Activated CD4-positive, alpha-beta T cell treated with anti-CD3 and anti-CD28 coated beads for 36 hours (primary cell): ENCODE measurements around the gene TMEM140. TPM values are rescaled to one million over a fixed set of nuclear protein-coding genes. Genes with fewer than 3 reads are reported as not detected.
A peak's percentile ranks its signal among the peaks of the same experiment; 100 is the strongest.
"Not testable (repeated sequence)": the region's sequence is repeated elsewhere in the genome, so short reads cannot be mapped to it uniquely, and the experiment has no call there.

Experiments used
- ATAC-seq: fragments of 200-7000 bp; cut with Tn5 transposase; one replicate; pipeline ENCODE4 v1.10.0; 2021; ENCODE audit warnings: mild to moderate bottlenecking, moderate library complexity
- CTCF ChIA-PET: fragments of 350-600 bp; sonication (Branson Sonifier 250); formaldehyde crosslinking; loops from one replicate; lab custom pipeline; 2021; ENCODE audit warnings: antibody characterized with exemption; lab: Charles Lee
- POLR2A ChIA-PET: fragments of 350-600 bp; sonication (Branson Sonifier 250); formaldehyde crosslinking; loops from one replicate; lab custom pipeline; 2021; ENCODE audit warnings: antibody characterized with exemption, inconsistent platforms; lab: Charles Lee
- DNase-seq: peaks from one replicate; pipeline ENCODE4 v3.0.0-alpha.2; 2020
- H3K27ac Mint-ChIP-seq: one replicate; pipeline ENCODE4 v1.8.0; 2021; ENCODE audit warnings: mixed read lengths
- H3K27me3 Mint-ChIP-seq: one replicate; pipeline ENCODE4 v1.8.0; 2021; ENCODE audit warnings: mixed read lengths
- H3K36me3 Mint-ChIP-seq: one replicate; pipeline ENCODE4 v1.8.0; 2021; ENCODE audit warnings: low read depth, mixed read lengths
- H3K4me1 Mint-ChIP-seq: one replicate; pipeline ENCODE4 v1.8.0; 2021; ENCODE audit warnings: mixed read lengths
- H3K4me3 Mint-ChIP-seq: one replicate; pipeline ENCODE4 v1.8.0; 2021; ENCODE audit warnings: mild to moderate bottlenecking, moderate library complexity, mixed read lengths
- H3K9me3 Mint-ChIP-seq: one replicate; pipeline ENCODE4 v1.8.0; 2021; ENCODE audit warnings: low read depth, mixed read lengths
- intact Hi-C, 2 experiments: fragments of 100-400 bp; cut with DNase I in 1 of 2; cut with micrococcal nuclease in 1 of 2; formaldehyde crosslinking; loops; one replicate each; pipeline versions ENCODE4 v1.14.2 to v1.15.1; 2022 to 2024; cut with DNase I, micrococcal nuclease
- total RNA-seq, 2 experiments: library from RNA; stranded (reverse); gene quantifications; one replicate each; pipeline ENCODE4 v1.2.3, GENCODE V29; 2021

Gene TMEM140
- 10 to 100 TPM; 10.8 to 12.1 TPM for total RNA-seq

DNA sequence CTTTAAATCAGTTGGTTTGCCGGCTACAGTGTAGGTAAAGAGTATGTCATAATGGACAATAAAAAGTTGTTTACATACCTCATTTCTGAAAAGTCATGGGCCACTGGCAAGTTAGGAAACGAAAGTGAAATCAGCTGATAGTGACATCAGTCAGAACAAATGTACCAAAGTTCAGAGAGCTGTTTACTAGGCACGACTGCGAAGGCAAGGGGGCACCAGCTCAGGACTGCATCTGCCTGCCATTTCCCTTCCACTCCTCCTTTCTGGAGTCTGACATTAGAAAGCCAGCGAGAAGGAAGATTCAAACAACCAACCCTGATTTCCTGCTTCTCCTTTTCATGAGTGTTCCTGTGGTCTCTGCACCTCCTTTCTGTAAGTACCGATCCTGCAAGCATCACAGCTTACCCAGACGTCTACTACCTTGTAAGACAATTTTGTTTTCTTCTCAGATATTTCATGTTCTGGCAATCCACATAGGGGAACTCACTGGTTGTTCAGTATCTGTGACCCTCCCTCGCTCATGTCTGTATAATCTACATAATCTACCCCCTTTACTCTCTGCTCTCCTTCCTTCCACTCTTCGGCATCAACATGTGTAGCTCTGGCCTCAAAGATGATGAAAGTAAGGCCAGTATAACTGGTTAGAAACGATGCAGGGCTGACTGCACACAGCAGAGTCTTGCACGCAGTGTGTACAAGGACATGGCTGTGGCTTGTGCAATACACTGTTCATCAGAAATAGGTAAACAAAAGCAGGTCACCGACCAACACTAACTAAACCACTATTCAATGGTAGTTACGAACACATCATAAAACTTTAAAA is at the start of gene TMEM140:
Gene TMEM140 (plus strand): TSS at position 174 of the 823 bp plus-strand sequence. CDS start 16,370 bp downstream, outside the sequence.
- DNase-seq (peak; percentile 75), ATAC-seq (peak; percentile 81)
- H3K4me3 Mint-ChIP-seq, result peak within 1 kb of the TSS; percentile 79
- ChIA-PET CTCF (interaction anchor here (0.9 to 2.7 kb wide), 8 partner anchors 10 to 481 kb away, joined by 3 to 12 read pairs (median 4); partner anchors contain the start of gene CYREN), POLR2A (interaction anchor here (0.9 to 1.4 kb wide), 3 partner anchors 10 to 161 kb away, joined by 3 to 10 read pairs (median 4); partner anchors contain the start of genes AGBL3 and CYREN)
- H3K27me3 Mint-ChIP-seq, result no peaks in the 10 kb centered on the region
- intact Hi-C loops, result loop anchor here (1.0 to 5.0 kb wide), 10 partner anchors 21 to 515 kb away; partner anchors contain the start of genes AGBL3 (in 2 of the 2), BPGM (in 2 of the 2), WDR91 (in 2 of the 2) and CNOT4 (in 1 of the 2)
- peaks cover 52% of the 10 kb centered on the region for H3K4me1 Mint-ChIP-seq
- peak within 1 kb of the TSS; percentile 92 for H3K27ac Mint-ChIP-seq
- peaks cover 21% of the 10 kb centered on the region for H3K36me3 Mint-ChIP-seq
- peaks cover 4% of the 10 kb centered on the region for H3K9me3 Mint-ChIP-seq

DNA sequence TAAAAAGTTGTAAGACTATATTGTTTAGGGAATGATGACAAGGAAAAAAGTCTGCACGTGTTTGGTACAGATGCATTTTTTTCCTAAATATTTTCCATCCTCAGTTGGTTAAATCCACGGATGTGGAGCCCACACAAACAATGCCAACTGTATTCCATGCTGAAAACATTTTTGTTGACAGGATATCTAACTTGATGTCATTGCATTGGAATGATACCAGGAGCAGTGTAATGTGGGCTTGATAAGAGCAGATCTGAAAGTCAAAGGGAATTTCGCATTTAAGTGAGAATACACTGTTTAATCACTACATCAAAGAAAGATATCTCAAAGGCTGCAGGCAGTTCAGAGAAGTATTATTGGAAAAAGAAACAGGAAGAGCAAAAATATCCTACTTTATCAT is 49.5 kb upstream of the TMEM140 start:
- Mint-ChIP-seq H3K36me3 (no peaks in the 10 kb centered on the region), H3K9me3 (no peaks in the 10 kb centered on the region), H3K4me3 (no peak overlapping the region), H3K27me3 (no peaks in the 10 kb centered on the region), H3K27ac (no peak overlapping the region), H3K4me1 (no peaks in the 10 kb centered on the region)
- ChIA-PET POLR2A (no interaction called here), CTCF (no interaction called here)
- intact Hi-C loops, result no loop called here
- DNase-seq (no peak), ATAC-seq (no peak)

DNA sequence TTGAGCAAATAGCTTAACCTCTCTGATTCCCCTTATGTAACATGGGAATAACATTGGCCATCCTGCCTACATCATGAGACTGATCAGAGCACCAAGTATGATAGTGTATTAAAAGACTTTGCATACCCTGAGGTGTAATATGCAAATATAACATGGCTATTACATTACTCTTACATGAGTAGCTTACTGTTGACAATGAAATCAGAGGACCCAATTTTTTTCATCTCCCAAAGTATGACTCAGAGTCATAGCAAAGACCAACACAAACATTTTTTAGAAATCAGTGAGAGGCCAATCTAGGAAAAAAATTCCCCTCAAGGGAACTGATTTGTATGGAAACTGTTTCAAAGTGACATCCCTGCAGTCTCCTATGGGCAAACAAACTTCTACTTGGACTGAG is 47.0 kb upstream of the TMEM140 start:
- no peaks in the 10 kb centered on the region for H3K27me3 Mint-ChIP-seq
- no peak for DNase-seq
- POLR2A ChIA-PET, result no interaction called here
- no peaks in the 10 kb centered on the region for H3K36me3 Mint-ChIP-seq
- no peaks in the 10 kb centered on the region for H3K4me1 Mint-ChIP-seq
- H3K9me3 Mint-ChIP-seq, result peaks cover 3% of the 10 kb centered on the region
- no peak overlapping the region for H3K4me3 Mint-ChIP-seq
- no peak for ATAC-seq
- H3K27ac Mint-ChIP-seq, result no peak overlapping the region
- intact Hi-C loops, result no loop called here
- CTCF ChIA-PET, result interaction anchor here (1.3 kb wide), 1 partner anchor 18 kb away, joined by 3 read pairs; no protein-coding TSS in a partner anchor

DNA sequence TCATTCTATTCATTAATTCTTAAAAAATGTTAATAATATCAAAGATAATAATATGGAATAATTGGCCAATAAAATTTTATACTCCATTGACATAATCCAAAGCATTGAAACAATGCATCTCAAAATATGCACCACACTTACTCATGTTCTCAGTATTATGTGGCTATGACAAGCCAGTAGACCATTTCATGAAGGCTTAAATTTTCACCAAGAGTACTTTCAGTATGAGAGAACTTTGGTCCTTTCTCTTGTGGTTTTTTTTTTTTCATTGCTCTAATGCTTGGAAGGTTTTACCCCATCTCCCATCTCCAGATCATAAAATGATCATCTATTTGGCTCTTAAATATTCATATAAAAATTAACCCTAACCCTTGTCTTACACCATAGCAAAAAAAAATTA is 45.5 kb upstream of the TMEM140 start:
- ChIA-PET POLR2A (no interaction called here), CTCF (interaction anchor here (0.7 kb wide), 1 partner anchor 46 kb away, joined by 3 read pairs; the partner anchor contains the start of gene TMEM140)
- ATAC-seq (peak; percentile 36), DNase-seq (no peak)
- intact Hi-C loops, result no loop called here
- no peaks in the 10 kb centered on the region for H3K36me3 Mint-ChIP-seq
- H3K4me1 Mint-ChIP-seq, result no peaks in the 10 kb centered on the region
- H3K27ac Mint-ChIP-seq, result no peak overlapping the region
- H3K27me3 Mint-ChIP-seq, result no peaks in the 10 kb centered on the region
- H3K9me3 Mint-ChIP-seq, result peaks cover 3% of the 10 kb centered on the region
- no peak overlapping the region for H3K4me3 Mint-ChIP-seq

DNA sequence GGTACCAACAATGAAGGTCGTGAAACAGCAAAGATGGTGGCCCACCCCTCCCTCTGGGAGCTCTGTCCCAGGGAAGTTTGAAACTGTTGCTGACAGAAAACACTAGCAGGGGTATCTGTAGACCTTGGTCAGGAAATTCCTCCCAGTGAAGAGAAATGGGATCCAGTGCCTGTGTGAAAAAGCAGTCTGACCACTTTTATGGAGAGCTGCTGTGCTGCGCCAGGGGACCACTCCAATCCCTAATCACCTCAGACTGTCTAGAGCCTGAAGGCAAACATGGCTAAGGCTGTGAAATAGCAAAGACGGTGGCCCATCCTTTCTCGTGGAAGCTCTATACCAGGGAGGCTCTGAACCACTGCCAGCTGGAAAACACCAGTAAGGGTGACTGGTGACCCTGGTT is 38.3 kb upstream of the TMEM140 start:
- Mint-ChIP-seq H3K27ac (no peak overlapping the region), H3K4me3 (no peak overlapping the region), H3K27me3 (no peaks in the 10 kb centered on the region), H3K36me3 (peaks cover 4% of the 10 kb centered on the region), H3K4me1 (no peaks in the 10 kb centered on the region), H3K9me3 (no peaks in the 10 kb centered on the region)
- no peak for ATAC-seq
- POLR2A ChIA-PET, result no interaction called here
- no peak for DNase-seq
- intact Hi-C loops, result no loop called here
- CTCF ChIA-PET, result interaction anchor here (0.5 kb wide), 1 partner anchor 97 kb away, joined by 3 read pairs; no protein-coding TSS in a partner anchor

DNA sequence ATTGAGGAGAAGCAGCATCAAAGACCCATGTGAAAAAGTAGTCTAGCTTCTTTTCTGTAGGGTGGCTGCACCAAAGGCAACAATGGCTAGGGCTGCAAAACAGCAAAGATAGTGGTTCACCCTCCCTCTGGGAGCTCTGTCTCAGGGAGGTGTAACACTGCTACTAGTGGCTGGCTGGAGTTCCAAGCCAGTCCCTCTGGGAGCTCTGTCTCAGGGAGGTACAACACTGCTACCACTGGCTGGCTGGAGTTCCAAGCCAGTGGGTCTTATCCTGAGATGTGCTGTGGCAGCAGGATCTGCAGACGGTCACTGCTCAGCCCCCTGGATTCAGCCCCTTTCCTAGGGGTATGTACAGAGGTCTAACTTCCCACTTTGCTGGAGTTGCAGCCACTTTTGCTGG is 37.9 kb upstream of the TMEM140 start:
- Mint-ChIP-seq H3K9me3 (no peaks in the 10 kb centered on the region), H3K27ac (no peak overlapping the region), H3K4me3 (no peak overlapping the region), H3K27me3 (no peaks in the 10 kb centered on the region), H3K4me1 (no peaks in the 10 kb centered on the region), H3K36me3 (peaks cover 4% of the 10 kb centered on the region)
- CTCF ChIA-PET, result interaction anchor here (0.5 kb wide), 1 partner anchor 97 kb away, joined by 3 read pairs; no protein-coding TSS in a partner anchor
- intact Hi-C loops, result no loop called here
- DNase-seq (no peak), ATAC-seq (no peak)
- POLR2A ChIA-PET, result no interaction called here

DNA sequence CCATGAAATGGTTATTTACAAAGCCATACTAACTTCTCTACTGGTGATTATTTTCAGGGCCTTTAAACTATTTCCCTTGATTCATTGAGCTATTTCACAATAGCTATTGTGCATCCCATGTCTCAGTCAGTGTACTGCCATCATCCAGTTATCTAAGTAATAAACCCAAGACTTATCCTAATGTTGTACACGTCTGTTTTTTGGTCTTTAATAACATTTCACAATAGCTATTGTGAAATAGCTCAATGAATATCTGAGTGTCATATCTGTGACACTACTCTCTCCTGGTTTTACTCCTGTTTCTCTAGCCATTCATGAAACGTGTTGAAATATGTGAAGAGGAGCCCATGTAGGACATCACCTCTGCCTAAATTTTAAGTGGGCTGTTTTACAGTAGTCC is 36.5 kb upstream of the TMEM140 start:
- DNase-seq (no peak), ATAC-seq (no peak)
- POLR2A ChIA-PET, result no interaction called here
- intact Hi-C loops, result no loop called here
- Mint-ChIP-seq H3K27ac (no peak overlapping the region), H3K36me3 (peaks cover 4% of the 10 kb centered on the region), H3K27me3 (no peaks in the 10 kb centered on the region), H3K9me3 (no peaks in the 10 kb centered on the region), H3K4me3 (no peak overlapping the region), H3K4me1 (no peaks in the 10 kb centered on the region)
- CTCF ChIA-PET, result no interaction called here

DNA sequence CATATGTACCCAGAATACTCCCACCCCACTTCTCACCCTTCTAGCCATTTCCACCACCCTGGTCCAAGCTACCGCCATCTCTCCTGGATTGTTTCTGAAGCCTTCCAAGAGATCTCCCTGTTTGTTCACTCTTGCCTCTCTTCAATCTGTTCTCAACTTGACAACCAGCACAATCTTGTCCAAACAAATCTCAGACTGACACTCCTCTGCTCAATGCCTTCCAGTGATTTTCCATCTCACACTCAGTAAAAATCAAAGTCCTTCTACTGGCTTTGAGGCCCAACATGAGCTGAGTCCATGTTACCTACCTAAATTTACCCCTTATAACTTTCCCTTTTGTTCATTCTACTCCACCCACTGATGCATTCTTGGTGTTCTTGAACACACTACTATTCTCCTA is 33.2 kb upstream of the TMEM140 start:
- POLR2A ChIA-PET, result no interaction called here

DNA sequence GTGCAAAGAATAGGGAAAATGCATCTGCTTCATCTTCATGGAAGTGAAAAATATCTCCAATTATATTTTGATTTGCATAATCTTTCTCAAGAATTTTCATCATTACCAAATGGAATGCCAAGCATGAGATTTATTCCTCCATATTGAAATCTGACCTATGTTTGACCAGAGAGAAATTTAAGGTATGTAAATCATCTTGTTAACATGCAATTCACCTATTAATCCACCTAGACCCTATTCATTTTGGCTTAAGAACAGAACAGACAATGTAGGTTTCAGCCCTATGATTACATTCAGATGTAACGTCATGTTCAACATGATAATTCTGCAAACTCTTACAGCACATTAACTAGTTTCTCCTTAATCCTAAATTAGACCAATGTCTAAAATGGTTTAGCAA is 30.8 kb upstream of the TMEM140 start:
- CTCF ChIA-PET, result no interaction called here
- Mint-ChIP-seq H3K27ac (no peak overlapping the region), H3K4me3 (no peak overlapping the region), H3K27me3 (no peaks in the 10 kb centered on the region), H3K9me3 (peaks cover 10% of the 10 kb centered on the region), H3K36me3 (peaks cover 18% of the 10 kb centered on the region), H3K4me1 (no peaks in the 10 kb centered on the region)
- intact Hi-C loops, result no loop called here
- no peak for ATAC-seq
- no peak for DNase-seq
- POLR2A ChIA-PET, result no interaction called here

More for the DNA sequence above, 33.2 kb upstream of the TMEM140 start:
- intact Hi-C loops, result no loop called here
- H3K4me3 Mint-ChIP-seq, result no peak overlapping the region
- H3K27me3 Mint-ChIP-seq, result no peaks in the 10 kb centered on the region
- CTCF ChIA-PET, result interaction anchor here (0.8 to 1.8 kb wide), 3 partner anchors 17 to 86 kb away, joined by 3 to 6 read pairs (median 4); no protein-coding TSS in a partner anchor
- H3K4me1 Mint-ChIP-seq, result no peaks in the 10 kb centered on the region
- H3K9me3 Mint-ChIP-seq, result peaks cover 6% of the 10 kb centered on the region
- ATAC-seq (no peak), DNase-seq (no peak)
- H3K27ac Mint-ChIP-seq, result no peak overlapping the region
- H3K36me3 Mint-ChIP-seq, result peaks cover 9% of the 10 kb centered on the region

DNA sequence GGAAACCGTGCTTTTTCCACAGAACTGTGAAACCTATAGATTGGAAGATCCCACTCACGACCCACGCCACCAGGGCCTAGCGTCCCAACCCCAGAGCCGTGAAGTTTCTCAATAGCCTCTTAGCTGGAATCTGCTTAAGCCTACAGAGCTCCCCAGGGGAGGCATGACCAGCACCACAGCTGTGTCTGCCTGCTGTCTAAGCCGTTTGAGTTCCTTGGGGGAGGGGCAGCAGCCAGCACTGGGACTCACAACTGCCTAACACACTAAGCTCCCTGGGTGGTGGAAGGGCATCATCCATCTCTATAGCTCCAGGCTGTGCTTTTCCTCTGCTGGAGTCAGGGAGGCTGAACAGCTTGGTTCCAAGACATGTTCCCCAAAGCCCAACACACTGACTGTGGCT is 26.0 kb upstream of the TMEM140 start:
- Mint-ChIP-seq H3K9me3 (peaks cover 10% of the 10 kb centered on the region), H3K4me3 (no peak overlapping the region), H3K27me3 (no peaks in the 10 kb centered on the region), H3K4me1 (no peaks in the 10 kb centered on the region), H3K27ac (no peak overlapping the region), H3K36me3 (peaks cover 18% of the 10 kb centered on the region)
- POLR2A ChIA-PET, result no interaction called here
- CTCF ChIA-PET, result interaction anchor here (0.5 to 0.6 kb wide), 3 partner anchors 39 to 120 kb away, joined by 3 read pairs; no protein-coding TSS in a partner anchor
- DNase-seq (no peak), ATAC-seq (no peak)
- intact Hi-C loops, result no loop called here

DNA sequence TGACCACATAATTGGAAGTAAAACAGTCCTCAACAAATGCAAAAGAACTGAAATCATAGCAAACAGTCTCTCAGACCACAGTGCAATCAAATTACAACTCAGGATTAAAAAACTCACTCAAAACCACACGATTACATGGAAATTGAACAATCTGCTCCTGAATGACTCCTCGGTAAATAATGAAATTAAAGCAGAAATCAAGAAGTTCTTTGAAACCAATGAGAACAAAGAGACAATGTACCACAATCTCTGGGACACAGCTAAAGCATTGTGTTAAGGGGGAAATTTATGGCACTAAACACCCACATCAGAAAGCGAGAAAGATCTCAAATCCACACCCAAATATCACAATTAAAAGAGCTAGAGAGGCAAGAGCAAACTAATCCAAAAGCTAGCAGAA is 23.2 kb upstream of the TMEM140 start:
- H3K9me3 Mint-ChIP-seq, H3K27ac Mint-ChIP-seq, H3K4me3 Mint-ChIP-seq, H3K27me3 Mint-ChIP-seq, H3K36me3 Mint-ChIP-seq, POLR2A ChIA-PET, DNase-seq, CTCF ChIA-PET, ATAC-seq, H3K4me1 Mint-ChIP-seq, intact Hi-C loops: not testable (repeated sequence)
